Trophoblast cell (in vitro differentiated cells and primary cell): ENCODE measurements around the gene NTN4.

Source experiments
- DNase-seq, 2 donors: peaks; one replicate each; pipeline ENCODE4 v3.0.0-alpha.2; 2016
- H2AFZ ChIP-seq: 2 replicates; pipeline ENCODE4 v1.6.1; 2013; ENCODE audit warnings: low read length, moderate library complexity, mild to moderate bottlenecking; ENCODE audit not compliant: insufficient read depth, poor library complexity
- H2AK5ac ChIP-seq: 2 replicates; pipeline ENCODE4 v1.6.1; 2013; ENCODE audit warnings: mild to moderate bottlenecking, low read length
- H2BK120ac ChIP-seq: 2 replicates; pipeline ENCODE4 v1.6.1; 2013; ENCODE audit warnings: low read length, mild to moderate bottlenecking, moderate library complexity; ENCODE audit not compliant: insufficient read depth, poor library complexity
- H2BK12ac ChIP-seq: 2 replicates; pipeline ENCODE4 v1.6.1; 2013; ENCODE audit warnings: mild to moderate bottlenecking, low read length, moderate library complexity
- H2BK5ac ChIP-seq: 2 replicates; pipeline ENCODE4 v1.6.1; 2013; ENCODE audit warnings: low read length, low read depth, moderate library complexity, mild to moderate bottlenecking; ENCODE audit not compliant: poor library complexity
- H3K14ac ChIP-seq: 2 replicates; pipeline ENCODE4 v1.6.1; 2013; ENCODE audit warnings: mild to moderate bottlenecking, low read length
- H3K18ac ChIP-seq: 2 replicates; pipeline ENCODE4 v1.6.1; 2013; ENCODE audit warnings: mild to moderate bottlenecking, low read length
- H3K23ac ChIP-seq: 2 replicates; pipeline ENCODE4 v1.6.1; 2013; ENCODE audit warnings: low read length
- H3K27ac ChIP-seq: 2 replicates; pipeline ENCODE4 v1.5.1; 2013; ENCODE audit warnings: low read depth, mild to moderate bottlenecking, inconsistent platforms, low read length, moderate library complexity
- H3K27me3 ChIP-seq: 2 replicates; pipeline ENCODE4 v1.6.1; 2013; ENCODE audit warnings: inconsistent platforms, mild to moderate bottlenecking, low read length, moderate library complexity; ENCODE audit not compliant: insufficient read depth
- H3K36me3 ChIP-seq, 2 experiments: 1 replicate in 1 of 2; 2 replicates in 1 of 2; pipeline ENCODE4 v1.6.1; 2013; ENCODE audit warnings: low read length in 2 of 2, mild to moderate bottlenecking in 2 of 2, moderate library complexity in 1 of 2; ENCODE audit not compliant: insufficient read depth in 2 of 2, control insufficient read depth in 1 of 2
- H3K4ac ChIP-seq: 2 replicates; pipeline ENCODE4 v1.6.1; 2013; ENCODE audit warnings: low read depth, mild to moderate bottlenecking, low read length, moderate library complexity
- H3K4me1 ChIP-seq, 2 experiments: 1 replicate in 1 of 2; 2 replicates in 1 of 2; pipeline ENCODE4 v1.6.1; 2013; ENCODE audit warnings: low read length in 2 of 2, mild to moderate bottlenecking in 2 of 2, moderate library complexity in 1 of 2; ENCODE audit not compliant: insufficient read depth in 2 of 2, control insufficient read depth in 1 of 2
- H3K4me2 ChIP-seq: 2 replicates; pipeline ENCODE4 v1.6.1; 2013; ENCODE audit warnings: inconsistent platforms, mild to moderate bottlenecking, low read length, moderate library complexity
- H3K4me3 ChIP-seq: 2 replicates; pipeline ENCODE4 v1.5.1; 2013; ENCODE audit warnings: mild to moderate bottlenecking, low read depth, low read length, inconsistent platforms
- H3K79me1 ChIP-seq: one replicate; pipeline ENCODE4 v1.6.1; 2013; ENCODE audit warnings: low read length
- H3K79me2 ChIP-seq: 2 replicates; pipeline ENCODE4 v1.6.1; 2013; ENCODE audit warnings: low read length, mild to moderate bottlenecking; ENCODE audit not compliant: control insufficient read depth, insufficient read depth, poor library complexity
- H3K9ac ChIP-seq: 2 replicates; pipeline ENCODE4 v1.6.1; 2013; ENCODE audit warnings: mild to moderate bottlenecking, low read length
- H3K9me3 ChIP-seq: 2 replicates; pipeline ENCODE4 v1.6.1; 2013; ENCODE audit warnings: low read depth, mild to moderate bottlenecking, control low read depth, inconsistent platforms, low read length; ENCODE audit not compliant: insufficient read depth
- H4K12ac ChIP-seq: 2 replicates; pipeline ENCODE4 v1.6.1; 2013; ENCODE audit warnings: low read depth, mild to moderate bottlenecking, low read length, moderate library complexity
- H4K8ac ChIP-seq: 2 replicates; pipeline ENCODE4 v1.6.1; 2013; ENCODE audit warnings: low read depth, mild to moderate bottlenecking, low read length, moderate library complexity
- H4K91ac ChIP-seq: one replicate; pipeline ENCODE4 v1.6.1; 2013; ENCODE audit warnings: low read depth, mild to moderate bottlenecking, low read length, moderate library complexity
- whole genome bisulfite sequencing: extraction: QIAGEN DNeasy Blood & Tissue Kit; methylation state at CpG from one replicate; pipeline ENCODE4 v1.1.7; 2013; ENCODE audit warnings: missing lambda C conversion rate; ENCODE audit not compliant: insufficient read length, insufficient coverage; ENCODE audit errors: extremely low coverage; 5-methylcytosine and 5-hydroxymethylcytosine counted together

NTN4 gene

GRCh38 chr12:95763809-95764253, 26.7 kb downstream of the NTN4 start:
- Histone ChIP-seq H3K4ac (no peak overlapping the region), H4K91ac (no peak overlapping the region), H3K27me3 (no peaks in the 10 kb centered on the region), H3K23ac (no peak overlapping the region), H3K18ac (no peak overlapping the region), H2BK5ac (no peak overlapping the region), H4K8ac (no peak overlapping the region), H3K4me2 (no peak overlapping the region), H3K36me3 (no peaks in the 10 kb centered on the region), H3K27ac (no peak overlapping the region), H2BK120ac (no peak overlapping the region), H3K4me3 (no peak overlapping the region), H3K79me2 (no peaks in the 10 kb centered on the region), H3K79me1 (no peaks in the 10 kb centered on the region), H2BK12ac (no peak overlapping the region), H3K14ac (no peak overlapping the region), H4K12ac (no peak overlapping the region), H3K4me1 (no peaks in the 10 kb centered on the region), H3K9me3 (no peaks in the 10 kb centered on the region), H2AK5ac (no peak overlapping the region), H3K9ac (no peak overlapping the region), H2AFZ (no peak overlapping the region)
- peak; percentile 65 to 76 for DNase-seq

DNA sequence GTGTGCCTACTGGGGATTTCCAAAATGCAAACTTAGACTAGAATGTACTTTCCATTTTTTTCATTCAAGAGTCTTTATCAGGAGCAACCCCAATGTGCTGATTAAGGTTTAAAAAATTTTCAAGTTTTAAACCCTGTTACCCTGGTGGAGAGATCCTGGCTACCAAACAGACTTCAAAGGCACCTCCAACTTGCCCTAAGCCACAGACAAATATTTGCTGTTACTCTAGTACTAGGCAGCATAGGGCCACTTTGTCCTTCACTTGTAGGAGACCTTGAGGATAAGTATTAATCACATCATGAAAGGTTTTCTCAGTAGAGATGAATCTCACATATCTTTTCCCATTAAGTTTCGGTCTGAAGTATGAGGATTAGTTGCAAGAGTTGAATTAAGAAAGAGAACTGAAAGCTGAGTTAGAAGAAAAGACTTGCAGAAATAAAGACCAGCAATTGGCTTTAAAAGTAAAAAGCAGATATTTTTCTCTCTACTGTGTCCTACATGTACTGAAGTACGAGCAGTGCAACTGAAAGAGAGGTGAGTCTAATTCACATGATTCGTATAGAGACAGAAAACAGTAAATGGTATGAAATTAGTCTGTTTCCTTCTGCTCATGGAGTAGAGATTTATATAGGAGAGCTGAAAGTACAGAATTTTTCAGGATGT, 28.3 kb downstream of the NTN4 start:
- Histone ChIP-seq H3K14ac (no peak overlapping the region), H2BK12ac (no peak overlapping the region), H4K12ac (no peak overlapping the region), H2BK5ac (no peak overlapping the region), H3K9ac (no peak overlapping the region), H2AK5ac (no peak overlapping the region), H3K23ac (no peak overlapping the region), H2BK120ac (no peak overlapping the region), H3K4me2 (no peak overlapping the region), H3K9me3 (no peaks in the 10 kb centered on the region), H4K91ac (no peak overlapping the region), H3K18ac (no peak overlapping the region), H3K4me1 (no peaks in the 10 kb centered on the region), H4K8ac (no peak overlapping the region), H2AFZ (no peak overlapping the region), H3K4ac (no peak overlapping the region), H3K79me2 (no peaks in the 10 kb centered on the region), H3K36me3 (no peaks in the 10 kb centered on the region), H3K27ac (no peak overlapping the region), H3K79me1 (no peaks in the 10 kb centered on the region), H3K27me3 (no peaks in the 10 kb centered on the region), H3K4me3 (no peak overlapping the region)
- no CpG with 5 or more reads among the region's 3 CpGs for WGBS
- peak; percentile 16 to 60 for DNase-seq

DNA sequence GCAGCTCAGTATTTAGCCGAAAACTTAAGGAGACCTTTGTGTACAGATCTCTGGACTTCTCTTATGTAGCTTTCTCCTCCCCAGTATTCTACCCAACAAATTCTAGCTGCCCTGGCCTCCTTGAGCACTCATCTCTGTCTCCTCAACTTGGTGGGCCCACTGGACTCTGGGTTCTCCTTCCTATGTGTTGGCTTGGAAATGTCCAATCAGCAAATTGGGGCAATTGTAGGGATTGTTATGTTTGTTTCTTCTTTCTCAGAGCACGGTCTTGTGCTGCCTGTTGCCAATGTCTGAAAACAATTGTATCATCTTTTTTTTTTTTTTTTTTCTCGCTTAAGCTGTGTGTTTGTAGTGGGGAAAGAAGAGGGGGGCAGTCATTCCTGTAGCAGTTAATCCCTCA, 30.2 kb downstream of the NTN4 start:
- H3K23ac ChIP-seq: no peak overlapping the region
- no peaks in the 10 kb centered on the region for H3K36me3 ChIP-seq
- H4K12ac ChIP-seq: no peak overlapping the region
- DNase-seq: no peak
- no peaks in the 10 kb centered on the region for H3K4me1 ChIP-seq
- H3K27me3 ChIP-seq: no peaks in the 10 kb centered on the region
- H4K91ac ChIP-seq: no peak overlapping the region
- no peak overlapping the region for H2BK120ac ChIP-seq
- H3K4me2 ChIP-seq: no peak overlapping the region
- no CpG with 5 or more reads among the region's 3 CpGs for WGBS
- no peak overlapping the region for H2BK12ac ChIP-seq
- H3K9ac ChIP-seq: no peak overlapping the region
- no peak overlapping the region for H3K4me3 ChIP-seq
- H2AFZ ChIP-seq: no peak overlapping the region
- H3K27ac ChIP-seq: no peak overlapping the region
- H3K9me3 ChIP-seq: no peaks in the 10 kb centered on the region
- no peak overlapping the region for H3K14ac ChIP-seq
- H2BK5ac ChIP-seq: no peak overlapping the region
- H3K79me1 ChIP-seq: no peaks in the 10 kb centered on the region
- no peak overlapping the region for H3K18ac ChIP-seq
- no peak overlapping the region for H2AK5ac ChIP-seq
- H4K8ac ChIP-seq: no peak overlapping the region
- no peaks in the 10 kb centered on the region for H3K79me2 ChIP-seq
- no peak overlapping the region for H3K4ac ChIP-seq

- H3K36me3 ChIP-seq: no peaks in the 10 kb centered on the region
- no peaks in the 10 kb centered on the region for H3K27me3 ChIP-seq
- no CpG with 5 or more reads among the region's 1 CpG for WGBS
- no peak overlapping the region for H4K8ac ChIP-seq
- H3K4ac ChIP-seq: no peak overlapping the region
- no peak overlapping the region for H3K9ac ChIP-seq
- H2BK120ac ChIP-seq: no peak overlapping the region
- H3K9me3 ChIP-seq: no peaks in the 10 kb centered on the region
- no peak overlapping the region for H3K23ac ChIP-seq
- no peaks in the 10 kb centered on the region for H3K79me1 ChIP-seq
- H3K4me3 ChIP-seq: no peak overlapping the region
- H3K18ac ChIP-seq: no peak overlapping the region
- no peak for DNase-seq
- H4K91ac ChIP-seq: no peak overlapping the region
- H3K14ac ChIP-seq: no peak overlapping the region
- no peak overlapping the region for H4K12ac ChIP-seq
- H3K27ac ChIP-seq: no peak overlapping the region
- H3K4me1 ChIP-seq: no peaks in the 10 kb centered on the region
- no peak overlapping the region for H2AFZ ChIP-seq
- no peak overlapping the region for H2BK5ac ChIP-seq
- H2AK5ac ChIP-seq: no peak overlapping the region
- H3K4me2 ChIP-seq: no peak overlapping the region
- no peaks in the 10 kb centered on the region for H3K79me2 ChIP-seq
- H2BK12ac ChIP-seq: no peak overlapping the region
These were observed 30.8 kb downstream of the NTN4 start for GRCh38 chr12:95759718-95760117.
